Liver (tissue), 9 donors: ENCODE measurements around the gene ZNF536. TPM values are rescaled to one million over a fixed set of nuclear protein-coding genes. Genes with fewer than 3 reads are reported as not detected.
A peak's percentile ranks its signal among the peaks of the same experiment; 100 is the strongest.

Experiments
- DNase-seq: peaks from one replicate; pipeline ENCODE4 v3.0.0-alpha.2; 2017; ENCODE audit warnings: low spot score
- H3K27ac ChIP-seq, 2 donors: one replicate each; pipeline ENCODE4 v1.7.0; 2013; ENCODE audit warnings: inconsistent platforms in 2 of 2, low read length in 2 of 2, control low read depth in 1 of 2, low read depth in 1 of 2, mild to moderate bottlenecking in 1 of 2
- H3K27me3 ChIP-seq, 4 donors: one replicate each; pipeline versions ENCODE4 v1.6.1 to v1.7.0; 2013; ENCODE audit warnings: low read length in 3 of 4, inconsistent platforms in 1 of 4, mild to moderate bottlenecking in 1 of 4, moderate library complexity in 1 of 4; ENCODE audit not compliant: control insufficient read depth in 4 of 4, insufficient read depth in 4 of 4
- H3K36me3 ChIP-seq, 4 donors: one replicate each; pipeline versions ENCODE4 v1.6.1 to v1.7.0; 2013; ENCODE audit warnings: low read length in 3 of 4, mild to moderate bottlenecking in 3 of 4, low read depth in 1 of 4, moderate library complexity in 1 of 4; ENCODE audit not compliant: control insufficient read depth in 4 of 4, insufficient read depth in 3 of 4
- H3K4me1 ChIP-seq, 4 donors: one replicate each; pipeline versions ENCODE4 v1.6.1 to v1.7.0; 2013; ENCODE audit warnings: low read length in 3 of 4, mild to moderate bottlenecking in 3 of 4, moderate library complexity in 1 of 4; ENCODE audit not compliant: control insufficient read depth in 4 of 4, insufficient read depth in 4 of 4
- H3K4me3 ChIP-seq, 3 donors: one replicate each; pipeline versions ENCODE4 v1.6.1 to v1.7.0; 2013; ENCODE audit warnings: low read length in 3 of 3, control low read depth in 1 of 3, low read depth in 1 of 3, mild to moderate bottlenecking in 1 of 3
- H3K9ac ChIP-seq, 2 donors: one replicate each; pipeline ENCODE4 v1.7.0; 2013; ENCODE audit warnings: low read length in 2 of 2, mild to moderate bottlenecking in 2 of 2, moderate library complexity in 2 of 2, control low read depth in 1 of 2, low read depth in 1 of 2
- H3K9me3 ChIP-seq, 4 donors: one replicate each; pipeline versions ENCODE4 v1.6.1 to v1.7.0; 2013; ENCODE audit warnings: low read length in 3 of 4; ENCODE audit not compliant: control insufficient read depth in 4 of 4
- ATF3 ChIP-seq: IDR thresholded peaks from 2 replicates; pipeline ENCODE4 v1.6.1; 2016; ENCODE audit warnings: antibody characterized with exemption
- CTCF ChIP-seq: fragments of 150-350 bp; IDR thresholded peaks from 2 replicates; pipeline ENCODE4 v1.5.1; 2017; ENCODE audit warnings: improper control_type of control experiment, low read depth, low read length; ENCODE audit not compliant: missing input control
- EGR1 ChIP-seq, 2 donors: IDR thresholded peaks; 2 replicates each; pipeline ENCODE4 v1.6.1; 2016 to 2018; ENCODE audit warnings: antibody characterized with exemption in 2 of 2, low read depth in 2 of 2
- GABPA ChIP-seq, 2 donors: IDR thresholded peaks in 1 of 2; conservative IDR thresholded peaks in 1 of 2; 2 replicates each; pipeline ENCODE4 v1.6.1; 2016; ENCODE audit warnings: antibody characterized with exemption in 2 of 2, mild to moderate bottlenecking in 1 of 2, moderate library complexity in 1 of 2
- HNF4A ChIP-seq, 2 donors: conservative IDR thresholded peaks; 2 replicates each; pipeline ENCODE4 v1.6.1; 2016; ENCODE audit warnings: antibody characterized with exemption in 2 of 2, mild to moderate bottlenecking in 2 of 2
- JUND ChIP-seq, 2 donors: IDR thresholded peaks; 2 replicates each; pipeline ENCODE4 v1.6.1; 2016; ENCODE audit warnings: antibody characterized with exemption in 2 of 2
- MAX ChIP-seq: IDR thresholded peaks from 2 replicates; pipeline ENCODE4 v1.6.1; 2016; ENCODE audit warnings: antibody characterized with exemption
- RAD21 ChIP-seq, 2 donors: IDR thresholded peaks; 2 replicates each; pipeline ENCODE4 v1.6.1; 2016; ENCODE audit warnings: antibody characterized with exemption in 2 of 2, mild to moderate bottlenecking in 2 of 2
- RXRA ChIP-seq, 2 donors: IDR thresholded peaks; 2 replicates each; pipeline ENCODE4 v1.6.1; 2017 to 2018; ENCODE audit warnings: antibody characterized with exemption in 2 of 2, mild to moderate bottlenecking in 1 of 2
- SP1 ChIP-seq: IDR thresholded peaks from 2 replicates; pipeline ENCODE4 v1.6.1; 2018; ENCODE audit warnings: antibody characterized with exemption, mild to moderate bottlenecking
- TAF1 ChIP-seq: conservative IDR thresholded peaks from 2 replicates; pipeline ENCODE4 v1.6.1; 2016; ENCODE audit warnings: antibody characterized with exemption, mild to moderate bottlenecking
- YY1 ChIP-seq: IDR thresholded peaks from 2 replicates; pipeline ENCODE4 v1.6.1; 2016; ENCODE audit warnings: antibody characterized with exemption, mild to moderate bottlenecking
- ZBTB33 ChIP-seq: IDR thresholded peaks from 2 replicates; pipeline ENCODE4 v1.6.1; 2016; ENCODE audit warnings: antibody characterized with exemption
- WGBS: extraction: QIAGEN DNeasy Blood & Tissue Kit; methylation state at CpG from one replicate; pipeline ENCODE4 v1.1.7; 2013; 5-methylcytosine and 5-hydroxymethylcytosine counted together
- polyA plus RNA-seq, 2 donors: library from polyadenylated mRNA; stranded (reverse) in 1 of 2; unstranded in 1 of 2; fragments of 200-250 nt in 1 of 2; fragments of >200 nt in 1 of 2; fragmentation: Nextera tagmentation in 1 of 2; extraction: Ambion mirVana in 1 of 2; gene quantifications; one replicate each; pipeline versions ENCODE4 v1.2.1 to v1.2.3, GENCODE V29; 2013 to 2015
- total RNA-seq, 2 donors: library from RNA; depleted of rRNA; stranded (reverse); fragments of >200 nt; gene quantifications; one replicate each; pipeline ENCODE4 v1.2.3, GENCODE V29; 2014
- donor health status: healthy.
- donor health status: healthy.
- donor health status: healthy.
- donor health status: healthy.
- donor health status: healthy.

The ZNF536 gene
- total and polyA plus RNA-seq, 4 donors = 0.02 to 0.17 (median 0.08) TPM

GRCh38 chr19:30406220-30407067 is 34.3 kb downstream of the ZNF536 start:
- Histone ChIP-seq H3K9ac (no peak overlapping the region), H3K4me3 (no peak overlapping the region), H3K27ac (no peak overlapping the region), H3K9me3 (no peaks in the 10 kb centered on the region), H3K4me1 (no peaks in the 10 kb centered on the region), H3K36me3 (no peaks in the 10 kb centered on the region), H3K27me3 (peaks cover 0 to 8% (median under 1%) of the 10 kb centered on the region in 4 donors)
- no peak for DNase-seq
- TF ChIP-seq SP1 = no peak
- TF ChIP-seq RAD21 (IDR thresholded peaks at IDR 0.05) = peak; percentile 44 to 60
- no peak for TF ChIP-seq ZBTB33
- no peak for TF ChIP-seq TAF1
- no peak for TF ChIP-seq YY1
- TF ChIP-seq CTCF = peak; percentile 12
- no peak for TF ChIP-seq HNF4A (conservative IDR thresholded peaks at IDR 0.05)
- 52% methylated on average over 13 of the region's 13 CpGs for WGBS

- Histone ChIP-seq H3K27ac (no peak overlapping the region), H3K9me3 (no peaks in the 10 kb centered on the region), H3K4me1 (no peaks in the 10 kb centered on the region), H3K36me3 (no peaks in the 10 kb centered on the region), H3K9ac (no peak overlapping the region), H3K4me3 (no peak overlapping the region), H3K27me3 (peaks cover 0 to 4% (median 0%) of the 10 kb centered on the region in 4 donors)
- DNase-seq = no peak
- WGBS = 56% methylated on average over 8 of the region's 8 CpGs
- TF ChIP-seq HNF4A (conservative IDR thresholded peaks at IDR 0.05) (no peak), EGR1 (IDR thresholded peaks at IDR 0.05; ENCODE audit: low read depth in 2 of 2) (no peak), GABPA (IDR thresholded peaks at IDR 0.05 in 1 of 2, conservative IDR thresholded peaks at IDR 0.05 in 1 of 2) (no peak), ATF3 (no peak), RXRA (IDR thresholded peaks at IDR 0.05) (no peak)
Observed at GRCh38 chr19:30407068-30407709, 35.0 kb downstream of the ZNF536 start.

- no peak overlapping the region for H3K9ac ChIP-seq
- H3K4me3 ChIP-seq = no peak overlapping the region
- no peak for TF ChIP-seq MAX
- no peak for TF ChIP-seq RAD21 (IDR thresholded peaks at IDR 0.05)
- TF ChIP-seq JUND (IDR thresholded peaks at IDR 0.05) = no peak
- H3K27me3 ChIP-seq = peaks cover 0 to 4% (median 0%) of the 10 kb centered on the region in 4 donors
- WGBS = 81% methylated on average over 3 of the region's 3 CpGs
- H3K4me1 ChIP-seq = no peaks in the 10 kb centered on the region
- H3K9me3 ChIP-seq = no peaks in the 10 kb centered on the region
- no peaks in the 10 kb centered on the region for H3K36me3 ChIP-seq
- no peak overlapping the region for H3K27ac ChIP-seq
- no peak for DNase-seq
Observed at GRCh38 chr19:30408734-30409301, 36.6 kb downstream of the ZNF536 start.
